NB4 (cell line): ENCODE measurements around the gene AQP9.
"Not testable (repeated sequence)": the region's sequence is repeated elsewhere in the genome, so short reads cannot be mapped to it uniquely, and the experiment has no call there.

Experiments used
- DNase-seq: peaks from one replicate; pipeline ENCODE4 v3.0.0; 2010; ENCODE audit warnings: low read depth
- H3K4me3 ChIP-seq: one replicate; pipeline ENCODE4 v1.5.1; 2011; ENCODE audit warnings: mild to moderate bottlenecking, low read depth, low read length, moderate library complexity
- MYC ChIP-seq: IDR thresholded peaks from 2 replicates; pipeline ENCODE4 v1.6.1; 2011; ENCODE audit warnings: low read depth, low read length
- POLR2A ChIP-seq: IDR thresholded peaks from 2 replicates; pipeline ENCODE4 v1.6.1; 2011; ENCODE audit warnings: mild to moderate bottlenecking; ENCODE audit not compliant: insufficient read length; ENCODE audit errors: extremely low read depth
- TF ChIP-seq, protein P1 (sequence below): IDR thresholded peaks from one replicate; pipeline ENCODE4 v1.5.1; 2012; ENCODE audit warnings: low read depth, low read length
- TF ChIP-seq, protein P2 (sequence below): IDR thresholded peaks from 2 replicates; pipeline ENCODE4 v1.6.1; 2011; ENCODE audit warnings: low read depth, low read length

AQP9 gene

DNA sequence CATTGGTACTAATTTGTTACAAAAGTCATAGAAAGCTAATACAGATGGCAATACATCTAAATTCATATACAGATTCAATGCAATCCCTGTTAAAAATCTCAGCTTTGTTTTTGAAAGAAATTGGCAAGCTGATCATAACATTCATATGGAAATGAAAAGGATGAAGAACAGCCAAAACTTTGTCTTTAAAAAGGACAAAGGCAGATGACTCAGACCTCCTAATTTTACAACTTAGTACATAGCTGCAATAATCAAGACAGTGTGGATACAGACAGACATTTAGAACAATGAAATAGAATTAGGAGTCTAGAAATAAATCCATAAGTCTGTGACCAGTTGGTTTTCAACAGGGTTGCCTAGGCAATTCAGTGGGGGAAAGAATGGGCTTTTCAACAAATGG, 63.3 kb downstream of the AQP9 start:
- TF ChIP-seq, protein P1, sequence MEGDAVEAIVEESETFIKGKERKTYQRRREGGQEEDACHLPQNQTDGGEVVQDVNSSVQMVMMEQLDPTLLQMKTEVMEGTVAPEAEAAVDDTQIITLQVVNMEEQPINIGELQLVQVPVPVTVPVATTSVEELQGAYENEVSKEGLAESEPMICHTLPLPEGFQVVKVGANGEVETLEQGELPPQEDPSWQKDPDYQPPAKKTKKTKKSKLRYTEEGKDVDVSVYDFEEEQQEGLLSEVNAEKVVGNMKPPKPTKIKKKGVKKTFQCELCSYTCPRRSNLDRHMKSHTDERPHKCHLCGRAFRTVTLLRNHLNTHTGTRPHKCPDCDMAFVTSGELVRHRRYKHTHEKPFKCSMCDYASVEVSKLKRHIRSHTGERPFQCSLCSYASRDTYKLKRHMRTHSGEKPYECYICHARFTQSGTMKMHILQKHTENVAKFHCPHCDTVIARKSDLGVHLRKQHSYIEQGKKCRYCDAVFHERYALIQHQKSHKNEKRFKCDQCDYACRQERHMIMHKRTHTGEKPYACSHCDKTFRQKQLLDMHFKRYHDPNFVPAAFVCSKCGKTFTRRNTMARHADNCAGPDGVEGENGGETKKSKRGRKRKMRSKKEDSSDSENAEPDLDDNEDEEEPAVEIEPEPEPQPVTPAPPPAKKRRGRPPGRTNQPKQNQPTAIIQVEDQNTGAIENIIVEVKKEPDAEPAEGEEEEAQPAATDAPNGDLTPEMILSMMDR, result no peak
- TF ChIP-seq, protein P2, sequence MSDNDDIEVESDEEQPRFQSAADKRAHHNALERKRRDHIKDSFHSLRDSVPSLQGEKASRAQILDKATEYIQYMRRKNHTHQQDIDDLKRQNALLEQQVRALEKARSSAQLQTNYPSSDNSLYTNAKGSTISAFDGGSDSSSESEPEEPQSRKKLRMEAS, result no peak
- no peak for TF ChIP-seq MYC
- no peak for TF ChIP-seq POLR2A
- H3K4me3 ChIP-seq, result no peak overlapping the region
- no peak for DNase-seq

DNA sequence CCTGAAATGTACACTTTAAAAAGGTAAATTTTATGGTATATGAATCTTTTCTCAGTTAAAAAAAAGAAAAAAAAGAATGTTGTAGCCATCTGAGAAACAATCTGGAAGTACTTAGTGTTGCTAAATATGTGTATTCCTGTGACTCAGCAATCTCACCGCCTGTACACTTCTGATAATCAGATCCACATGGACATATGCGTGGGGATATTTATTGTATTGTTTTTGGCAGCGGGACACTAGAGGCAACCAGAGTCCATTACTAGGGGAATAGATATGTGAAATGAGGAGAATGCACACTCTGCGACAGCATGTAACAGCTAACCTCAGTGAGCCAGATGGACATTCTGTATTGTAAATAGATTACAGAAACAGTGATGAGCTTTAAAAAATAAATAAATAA, 65.4 kb downstream of the AQP9 start:
- no peak for DNase-seq
- TF ChIP-seq, protein P2, result no peak
- TF ChIP-seq, protein P1, result no peak
- TF ChIP-seq POLR2A, result no peak
- TF ChIP-seq MYC, result no peak

DNA sequence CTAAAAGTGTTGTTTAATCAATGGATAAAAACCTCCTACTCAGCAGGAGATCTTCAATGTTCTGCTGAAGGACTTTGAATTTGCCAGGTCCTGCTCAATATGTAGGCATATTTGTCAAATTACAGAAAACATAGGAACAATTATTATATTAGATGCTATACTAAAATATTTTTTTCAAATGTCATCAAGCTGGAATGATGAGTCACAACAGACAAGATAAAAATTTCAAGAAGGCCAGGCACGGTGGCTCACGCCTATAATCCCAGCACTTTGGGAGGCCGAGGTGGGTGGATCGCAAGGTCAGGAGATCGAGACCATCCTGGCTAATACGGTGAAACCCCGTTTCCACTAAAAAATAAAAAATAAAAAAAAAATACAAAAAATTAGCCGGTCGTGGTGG, 68.0 kb downstream of the AQP9 start:
- TF ChIP-seq, protein P2, result no peak
- H3K4me3 ChIP-seq, result no peak overlapping the region
- no peak for DNase-seq

More for the DNA sequence above, 65.4 kb downstream of the AQP9 start:
- H3K4me3 ChIP-seq, result no peak overlapping the region

DNA sequence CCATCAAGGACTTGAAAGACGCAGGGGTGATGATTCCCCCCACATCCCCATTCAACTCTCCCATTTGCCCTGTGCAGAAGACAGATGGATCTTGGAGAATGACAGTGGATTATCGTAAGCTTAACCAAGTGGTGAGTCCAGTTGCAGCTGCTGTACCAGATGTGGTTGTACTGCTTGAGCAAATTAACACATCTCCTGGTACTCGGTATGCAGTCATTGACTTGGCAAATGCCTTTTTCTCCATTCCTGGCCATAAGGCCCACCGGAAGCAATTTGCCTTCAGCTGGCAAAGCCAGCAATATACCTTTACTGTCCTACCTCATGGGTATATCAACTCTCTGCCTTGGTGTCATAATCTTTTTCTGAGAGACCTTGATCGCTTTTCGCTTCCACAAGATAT, 70.0 kb downstream of the AQP9 start:
- H3K4me3 ChIP-seq, result not testable (repeated sequence)

DNA sequence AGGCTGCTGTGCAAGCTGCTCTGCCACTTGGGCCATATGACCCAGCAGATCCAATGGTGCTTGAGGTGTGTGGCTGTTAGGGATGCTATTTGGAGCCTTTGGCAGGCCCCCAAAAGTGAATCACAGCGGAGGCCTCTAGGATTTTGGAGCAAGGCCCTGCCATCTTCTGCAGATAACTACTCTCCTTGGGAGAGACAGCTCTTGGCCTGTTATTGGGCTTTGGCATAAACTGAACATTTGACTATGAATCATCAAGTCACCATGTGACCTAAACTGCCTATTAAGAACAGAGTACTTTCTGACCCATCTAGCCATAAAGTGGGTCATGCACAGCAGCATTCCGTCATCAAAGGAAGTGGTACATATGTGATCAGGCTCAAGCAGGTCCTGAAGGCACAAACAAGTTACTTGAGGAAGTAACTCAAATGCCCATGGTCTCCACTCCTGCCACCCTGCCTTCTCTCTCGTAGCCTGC, 70.9 kb downstream of the AQP9 start:
- H3K4me3 ChIP-seq, DNase-seq: not testable (repeated sequence)

More for the DNA sequence above, 70.0 kb downstream of the AQP9 start:
- not testable (repeated sequence) for DNase-seq

DNA sequence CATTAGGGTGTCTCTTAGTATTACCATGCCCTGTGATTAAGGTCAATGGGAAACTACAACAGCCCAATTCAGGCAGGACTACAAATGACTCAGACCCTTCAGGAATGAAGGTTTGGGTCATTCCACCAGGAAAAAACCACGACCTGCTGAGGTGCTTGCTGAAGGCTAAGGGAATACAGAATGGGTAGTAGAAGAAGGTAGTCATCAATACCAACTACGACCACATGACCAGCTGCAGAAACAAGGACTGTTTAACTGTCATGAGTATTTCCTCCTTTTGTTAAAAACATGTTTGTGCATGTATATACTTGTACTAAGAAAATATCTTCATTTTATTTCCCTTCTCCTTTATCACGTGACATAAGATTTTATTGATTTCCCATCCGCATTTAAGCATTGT, 71.8 kb downstream of the AQP9 start:
- not testable (repeated sequence) for H3K4me3 ChIP-seq, DNase-seq

DNA sequence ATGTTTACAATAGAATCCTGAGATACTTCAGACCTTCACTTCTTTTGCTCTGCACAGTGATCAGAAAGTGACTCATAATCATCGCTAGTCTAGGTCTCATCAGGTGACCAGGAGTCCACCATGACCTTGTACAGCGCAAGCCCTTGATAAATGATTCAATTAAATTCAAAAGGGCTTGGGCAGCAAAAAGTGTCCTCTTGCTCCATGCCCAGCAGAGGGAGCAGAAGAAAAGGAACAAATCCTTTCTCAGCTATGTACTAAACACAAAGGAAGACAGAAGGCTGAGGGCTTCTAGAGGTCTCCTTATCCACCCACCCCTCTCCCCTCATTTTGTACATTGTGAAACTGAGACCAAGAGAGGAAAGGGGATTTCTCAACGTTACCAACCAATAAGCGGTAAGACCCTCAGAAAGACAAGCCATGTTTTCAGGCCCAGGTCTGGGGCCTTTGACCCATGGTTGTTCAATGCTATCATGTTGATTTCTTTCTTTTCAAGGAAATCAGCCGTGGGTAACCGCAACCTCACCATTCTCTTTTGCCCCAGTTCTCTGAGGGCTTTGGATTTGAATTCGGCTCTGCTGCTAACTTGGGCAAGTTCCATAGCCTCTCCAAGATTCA, 74.8 kb downstream of the AQP9 start:
- H3K4me3 ChIP-seq, result no peak overlapping the region
- TF ChIP-seq MYC, result no peak
- TF ChIP-seq, protein P2, result no peak
- TF ChIP-seq, protein P1, result peak; percentile 43
- TF ChIP-seq POLR2A, result no peak
- DNase-seq, result peak; percentile 52

DNA sequence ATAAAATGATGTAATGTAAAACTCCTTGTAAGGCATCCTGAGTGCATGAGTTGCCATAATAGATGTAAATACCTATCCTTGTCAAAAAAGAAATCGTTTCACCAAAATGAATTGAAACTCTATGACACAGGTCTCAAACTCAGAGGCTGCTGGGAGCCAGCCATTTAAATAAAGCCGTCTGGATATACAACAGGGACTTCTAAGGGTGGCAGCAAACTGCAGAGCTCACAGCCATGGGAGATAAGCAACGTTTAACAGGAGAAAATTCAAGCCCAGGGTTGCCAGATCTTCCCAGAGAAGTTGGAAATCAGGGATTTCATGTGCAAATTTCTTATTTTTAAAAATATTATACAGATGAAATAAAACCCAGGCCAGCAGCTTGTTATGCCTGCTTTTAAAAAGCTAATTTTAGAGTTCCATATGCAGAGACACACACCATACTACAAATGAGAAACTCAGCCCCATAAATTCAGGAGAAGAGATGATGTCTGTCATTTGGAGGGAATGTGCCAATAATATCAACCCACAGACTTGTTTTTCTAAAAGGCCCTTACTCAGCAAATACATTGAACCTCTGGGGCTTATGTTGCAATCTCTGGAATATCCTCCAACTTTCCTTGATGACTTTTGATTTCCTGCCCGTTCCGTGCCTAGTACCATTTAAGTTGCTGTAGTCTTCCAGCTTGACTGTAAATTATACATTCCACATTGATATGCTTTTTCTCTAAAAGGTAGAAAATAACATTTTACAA, 75.6 kb downstream of the AQP9 start:
- TF ChIP-seq POLR2A, result no peak
- TF ChIP-seq, protein P1, result no peak
- TF ChIP-seq MYC, result no peak
- TF ChIP-seq, protein P2, result no peak
- no peak overlapping the region for H3K4me3 ChIP-seq
- no peak for DNase-seq
